NCI-H2227 (cell line): ENCODE data around the gene PTGES2.
A peak's percentile ranks its signal among the peaks of the same experiment; 100 is the strongest.

Source experiments
- DNase-seq: peaks from one replicate; lab custom pipeline; 2025; ENCODE audit not compliant: unreplicated experiment; lab: John Stamatoyannopoulos, UW

PTGES2 gene

DNA sequence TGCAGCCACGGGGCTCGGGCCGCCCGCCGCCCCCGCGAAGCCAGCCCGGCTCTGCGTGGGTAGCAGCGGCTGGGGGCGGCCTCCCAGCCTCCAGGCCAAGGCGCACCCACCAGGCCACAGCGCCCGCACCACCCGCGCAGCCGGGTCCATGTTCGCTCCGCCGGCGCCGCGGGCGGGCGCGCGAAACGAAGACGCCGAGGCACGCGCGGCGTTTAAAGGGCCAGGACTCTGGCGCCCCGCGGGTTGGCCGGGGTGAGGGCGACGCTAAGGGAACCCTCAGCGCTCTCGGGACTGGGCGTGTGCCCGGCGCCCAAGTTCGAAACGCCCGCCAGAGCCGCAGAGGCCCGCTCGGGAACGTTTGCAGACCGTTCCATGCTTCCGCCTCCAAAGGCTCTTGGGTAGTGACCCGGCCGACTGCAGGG is at the start of gene PTGES2:
PTGES2 (minus strand) TSS at position 162 of the 422 bp plus-strand sequence; CDS start at position 150, 12 bp downstream.
- DNase-seq = peak; percentile 86

DNA sequence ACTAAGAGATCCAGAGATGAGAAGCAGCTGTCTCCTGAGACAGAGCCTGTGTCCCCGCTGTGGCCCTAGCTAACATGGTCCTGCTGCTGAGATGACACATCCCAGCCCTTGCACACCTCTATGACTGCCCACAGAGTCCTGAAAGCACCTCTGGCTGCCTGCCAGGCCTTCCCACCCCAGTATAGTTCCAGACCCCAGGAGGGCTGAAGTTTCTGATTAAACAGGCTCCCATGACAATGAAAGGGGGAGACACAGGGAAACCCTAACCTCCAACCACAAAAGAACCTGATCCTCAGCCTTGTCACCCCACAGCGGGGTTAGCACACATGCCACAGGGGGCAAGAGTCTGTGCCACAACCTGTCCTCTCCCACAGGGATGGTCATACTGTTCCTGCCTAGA is 48.2 kb upstream of the PTGES2 start:
- no peak for DNase-seq

DNA sequence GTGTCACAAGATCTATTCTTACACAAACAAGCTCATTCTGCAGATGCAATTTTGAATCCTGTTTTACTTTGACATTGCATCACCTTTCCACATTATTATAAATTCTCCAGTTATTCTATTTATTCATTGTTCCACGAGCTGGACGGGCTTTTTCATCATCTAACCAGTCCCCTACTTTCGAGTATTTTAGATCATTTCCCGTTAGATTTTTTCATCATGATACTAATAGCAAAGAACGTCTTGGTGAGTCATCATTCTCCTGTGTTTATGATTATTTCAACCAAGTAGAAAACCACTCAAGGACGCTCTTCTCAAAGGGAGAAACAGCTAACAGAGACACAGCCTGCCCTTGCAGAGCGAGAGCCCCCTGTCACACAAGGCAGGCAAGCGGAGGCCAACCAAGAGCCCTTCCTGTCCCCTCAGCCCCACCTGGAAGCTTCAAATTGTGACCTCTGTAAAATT is 47.6 kb upstream of the PTGES2 start:
- DNase-seq = no peak

DNA sequence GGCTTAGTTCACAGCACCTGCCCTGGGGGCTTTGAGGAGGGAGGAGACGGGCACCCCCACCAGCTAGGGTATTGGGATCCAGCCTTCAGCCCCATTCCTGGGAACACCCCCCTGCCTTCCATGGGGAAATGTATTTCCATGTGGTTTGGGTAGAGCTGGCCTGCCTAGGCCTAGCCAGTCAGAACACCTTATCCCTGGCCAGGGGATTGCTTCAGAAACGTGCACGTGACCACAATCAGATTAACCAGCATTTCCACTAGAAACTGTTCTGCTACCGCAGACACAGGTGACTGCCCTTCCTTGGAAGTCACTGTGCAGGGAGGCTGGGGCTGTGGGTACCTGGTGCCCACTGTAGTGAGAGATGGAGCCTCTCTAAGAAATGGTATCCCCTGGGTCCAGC is 46.5 kb upstream of the PTGES2 start:
- DNase-seq = no peak

DNA sequence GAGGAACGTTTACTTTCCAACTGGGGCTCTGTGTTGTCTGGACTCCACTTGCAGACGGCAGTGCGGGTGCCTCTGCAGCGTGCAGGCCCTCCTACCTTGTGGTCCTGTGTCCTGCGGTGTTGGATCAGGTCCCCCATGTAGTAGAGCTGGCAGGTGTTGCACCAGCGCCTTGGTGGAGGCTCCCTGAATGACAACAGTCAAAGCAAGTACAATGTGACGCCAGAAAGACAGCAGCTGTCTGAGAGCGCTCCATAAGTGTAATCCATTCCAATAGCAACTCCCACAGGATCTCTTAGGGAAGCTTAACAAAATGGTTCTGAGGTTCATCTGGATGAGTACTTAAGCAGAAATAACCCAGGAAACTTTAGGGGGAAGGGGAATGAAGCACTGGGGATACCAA is 42.4 kb upstream of the PTGES2 start:
- no peak for DNase-seq

DNA sequence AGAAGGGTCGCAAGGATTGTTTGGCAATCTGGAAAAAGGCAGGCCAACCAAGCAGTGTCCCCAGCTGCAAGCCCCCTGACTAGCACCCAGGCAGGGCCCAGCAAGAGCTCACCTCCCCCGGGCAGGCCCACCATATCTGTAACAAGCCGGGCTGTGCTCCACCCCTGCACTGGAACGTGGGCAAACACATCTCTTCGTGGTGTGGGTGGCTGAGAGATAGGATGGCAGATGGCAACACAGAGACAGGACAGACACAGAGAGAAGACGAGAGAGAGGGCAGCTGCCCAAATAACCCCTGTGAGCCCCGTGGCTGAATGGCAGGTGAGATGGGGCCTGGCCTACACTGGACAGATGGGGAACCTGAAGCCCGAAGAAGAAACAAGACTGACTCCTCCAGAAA is 42.0 kb upstream of the PTGES2 start:
- no peak for DNase-seq

DNA sequence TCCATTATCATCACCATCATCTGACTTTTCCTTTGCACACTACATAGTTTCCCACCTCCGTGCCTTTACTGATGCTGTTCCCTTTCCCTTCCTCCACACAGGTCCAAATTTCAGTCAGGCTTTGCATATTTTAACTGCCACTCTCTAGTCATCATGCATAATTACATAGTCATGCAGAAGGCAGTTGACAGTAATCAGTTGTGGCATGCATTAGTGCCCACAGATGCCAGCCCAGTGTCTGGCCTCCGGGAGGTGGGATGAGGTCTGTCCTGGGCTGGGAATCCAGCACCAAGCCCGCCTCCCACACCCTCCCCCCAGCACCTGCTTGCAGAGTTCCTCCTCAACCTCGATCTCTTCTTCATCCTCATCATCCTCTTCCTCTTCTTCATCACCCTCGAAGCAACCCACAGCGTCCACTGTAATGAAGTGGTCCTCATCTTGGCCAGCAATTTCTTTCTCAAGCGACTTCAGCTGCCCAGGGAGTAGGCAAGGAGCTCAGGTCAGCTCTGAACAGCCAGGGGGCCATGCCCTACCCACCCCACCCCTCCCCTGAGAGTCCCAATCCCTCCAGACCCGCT is 41.3 kb upstream of the PTGES2 start:
- no peak for DNase-seq

DNA sequence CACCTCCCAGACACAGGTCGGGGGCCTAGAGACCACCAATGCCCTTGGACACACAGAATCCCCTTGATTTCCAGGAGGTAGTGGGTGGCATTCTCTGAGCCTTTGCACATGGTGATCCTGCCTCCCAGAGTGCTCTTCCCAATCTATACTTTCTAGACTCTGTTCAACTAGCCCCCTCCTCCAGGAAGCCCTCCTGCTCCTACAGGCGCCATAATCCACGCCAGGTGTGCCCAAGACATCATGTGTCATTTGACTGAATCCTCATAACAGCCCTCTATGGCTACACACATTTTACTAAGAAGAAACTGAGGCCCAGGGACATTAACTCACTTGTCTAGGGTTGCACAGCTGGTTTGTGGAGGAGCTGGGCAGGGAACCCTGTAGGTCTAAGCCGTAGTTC is 39.7 kb upstream of the PTGES2 start:
- no peak for DNase-seq

DNA sequence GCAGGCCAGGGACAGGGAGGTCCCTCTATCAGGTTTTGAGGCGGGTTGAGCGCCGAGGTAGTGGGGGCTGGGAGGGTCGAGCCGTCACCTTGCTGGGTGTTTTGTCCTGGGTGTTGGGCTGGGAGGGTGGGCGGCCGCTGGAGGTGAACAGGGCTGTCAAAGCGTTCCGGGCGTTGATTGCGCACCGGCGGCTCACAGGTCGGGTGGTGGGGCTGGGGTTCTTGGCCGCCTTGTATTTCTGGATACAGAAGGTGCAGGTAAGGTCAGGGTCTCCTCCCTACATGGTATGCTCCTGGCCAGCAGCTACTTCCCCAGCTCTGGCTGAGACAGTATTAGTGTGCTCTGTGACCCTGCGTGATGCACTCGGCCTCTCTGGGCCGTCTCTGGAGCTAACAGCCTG is 38.6 kb upstream of the PTGES2 start:
- DNase-seq = no peak

DNA sequence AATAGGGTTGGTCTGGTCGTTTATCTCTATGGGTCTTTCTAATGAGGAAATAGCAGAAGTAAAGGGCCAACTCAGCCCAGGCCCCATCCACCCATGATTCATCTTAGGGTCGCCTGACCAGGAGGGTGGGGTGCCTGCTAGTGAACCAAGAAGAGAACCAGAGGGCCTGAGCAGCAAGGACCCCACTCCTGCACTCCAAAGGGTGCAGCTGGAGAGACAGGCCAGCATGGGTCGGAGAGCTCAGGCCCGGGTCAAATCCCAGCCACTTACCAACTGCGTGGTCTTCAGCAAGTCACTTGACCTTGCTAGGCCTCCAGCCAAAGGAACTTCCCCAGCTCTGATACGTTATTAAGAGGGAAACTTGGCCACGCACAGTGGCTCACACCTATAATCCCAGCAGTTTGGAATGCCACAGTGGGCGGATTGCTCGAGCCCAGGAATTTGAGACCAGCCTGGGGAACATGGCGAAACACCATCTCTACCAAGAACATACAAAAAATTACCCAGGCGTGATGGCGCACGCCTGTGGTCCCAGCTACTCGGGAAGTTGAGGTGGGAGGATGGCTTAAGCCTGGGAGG is 36.9 kb upstream of the PTGES2 start:
- no peak for DNase-seq

DNA sequence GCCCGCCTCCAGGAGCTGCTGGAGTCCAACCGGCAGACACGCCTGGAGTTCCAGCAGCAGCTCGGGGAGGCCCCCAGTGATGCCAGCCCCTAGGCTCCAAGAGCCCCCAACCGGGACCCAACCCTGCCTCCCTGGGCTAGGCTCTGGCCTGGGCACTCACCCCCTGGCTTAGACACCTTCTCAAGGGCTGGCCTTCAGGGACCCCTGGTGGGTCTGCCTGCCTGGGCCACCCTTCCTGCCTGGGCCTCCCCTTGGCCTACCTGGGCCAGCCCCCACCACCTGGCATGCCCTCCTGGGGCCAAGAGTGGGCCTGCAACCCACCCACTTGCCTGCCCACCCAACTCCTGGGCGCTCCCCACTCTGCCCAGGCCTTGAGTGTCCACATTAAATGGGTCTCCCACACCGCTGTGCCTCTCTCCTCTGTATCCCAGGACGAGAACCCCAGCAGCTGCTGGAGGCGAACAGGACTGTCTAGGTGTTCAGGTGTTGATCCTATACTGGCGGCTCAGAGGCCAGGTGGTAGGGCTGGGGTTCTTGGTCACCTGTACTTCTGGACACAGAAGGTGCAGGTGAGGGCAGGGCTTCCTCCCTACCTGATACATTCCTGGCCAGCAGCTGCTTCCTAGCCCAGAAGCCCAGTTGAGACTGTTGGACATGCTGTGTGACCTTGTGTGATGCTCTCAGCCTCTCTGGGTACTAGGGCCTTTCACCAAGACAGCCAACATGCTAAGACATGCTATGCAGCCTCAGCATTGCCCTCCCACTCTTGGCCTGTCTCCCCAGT is 36.2 kb upstream of the PTGES2 start:
- no peak for DNase-seq

DNA sequence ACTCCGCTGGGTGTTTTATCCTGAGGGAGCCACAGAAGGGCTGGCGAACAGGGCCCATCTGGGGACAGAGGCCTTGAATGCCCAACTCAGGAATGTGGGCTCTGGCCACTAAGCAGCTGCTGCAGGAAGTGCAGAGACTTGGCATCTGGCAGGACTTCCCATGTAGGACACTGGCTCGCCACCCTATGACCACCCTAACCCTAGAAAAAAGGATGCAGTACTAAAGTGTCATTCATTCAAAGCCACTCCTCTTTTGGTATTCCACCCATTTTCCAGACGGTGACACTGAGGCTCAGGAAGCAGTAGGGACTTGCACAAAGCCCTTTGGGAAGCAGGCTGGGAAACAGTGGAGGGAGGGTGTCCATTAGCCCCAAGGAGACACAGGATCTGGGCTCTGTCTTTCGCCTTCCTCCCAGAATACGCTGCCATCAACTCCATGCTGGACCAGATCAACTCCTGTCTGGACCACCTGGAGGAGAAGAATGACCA is 35.5 kb upstream of the PTGES2 start:
- no peak for DNase-seq

DNA sequence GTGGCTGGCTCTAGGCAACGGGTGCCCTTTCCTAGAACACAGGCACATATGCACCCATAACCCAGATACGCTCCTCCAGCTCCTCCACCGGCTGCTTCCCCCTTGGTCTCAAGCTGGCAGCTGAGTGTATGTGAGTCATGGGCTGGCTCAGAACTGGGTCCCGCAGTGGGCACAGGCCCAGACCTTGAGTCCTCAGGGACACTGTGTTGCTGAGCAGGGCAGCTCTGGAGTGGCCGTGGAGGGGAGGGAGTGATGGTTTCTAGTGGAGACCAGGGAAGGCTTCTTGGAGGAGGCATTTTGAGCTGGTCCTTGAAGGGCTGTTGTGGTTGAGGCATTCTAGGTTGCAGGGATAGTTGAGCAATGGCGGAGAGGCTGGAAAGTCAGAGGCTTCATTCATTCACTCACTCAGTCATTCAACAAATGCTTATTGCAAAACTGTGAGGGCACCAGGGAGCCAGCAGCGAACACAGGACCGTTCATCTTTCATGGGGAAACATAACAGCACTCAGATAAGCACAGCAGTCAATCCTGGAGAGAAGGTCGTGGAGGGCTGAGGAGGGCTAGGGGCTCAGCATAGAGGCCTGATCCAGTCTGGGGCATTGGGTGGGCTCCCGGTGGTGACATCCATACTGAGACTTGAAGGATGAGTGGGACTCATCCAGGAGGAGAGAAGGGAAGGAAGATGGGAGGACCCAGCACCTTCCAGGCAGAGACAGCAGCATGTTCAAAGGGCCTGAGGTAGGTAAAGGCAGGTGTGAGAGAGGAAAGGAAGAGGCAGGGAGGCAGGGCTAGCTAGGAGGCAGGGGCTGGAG is 34.9 kb upstream of the PTGES2 start:
- no peak for DNase-seq

DNA sequence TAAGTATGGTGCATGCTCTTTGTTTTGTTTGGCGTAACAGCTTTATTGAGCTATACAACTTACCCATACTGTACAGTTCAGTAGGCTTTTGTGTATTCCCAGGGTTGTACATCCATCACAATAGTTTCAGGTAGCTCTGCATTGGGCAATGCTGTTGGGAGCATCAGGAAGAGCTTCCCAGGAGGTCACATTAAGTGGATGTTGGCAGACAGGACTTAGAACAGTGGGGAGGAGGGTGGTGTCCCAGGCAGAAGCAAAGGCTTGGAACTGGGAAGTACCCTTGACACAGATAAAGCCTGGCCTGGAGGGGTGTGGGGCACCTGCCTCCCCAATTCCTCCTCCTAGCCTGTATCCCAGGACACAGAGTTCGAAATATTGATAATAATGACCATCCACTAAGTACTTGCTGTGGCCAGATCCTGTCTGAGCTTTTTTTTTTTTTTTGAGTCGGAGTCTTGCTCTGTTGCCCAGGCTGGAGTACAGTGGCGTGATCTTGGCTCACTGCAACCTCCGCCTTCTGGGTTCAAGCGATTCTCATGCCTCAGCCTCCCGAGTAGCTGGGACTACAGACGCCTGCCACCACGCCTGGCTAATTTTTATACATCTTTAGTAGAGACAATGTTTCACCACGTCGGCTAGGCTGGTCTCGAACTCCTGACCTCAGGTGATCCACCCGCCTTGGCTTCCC is 33.8 kb upstream of the PTGES2 start:
- DNase-seq = no peak

DNA sequence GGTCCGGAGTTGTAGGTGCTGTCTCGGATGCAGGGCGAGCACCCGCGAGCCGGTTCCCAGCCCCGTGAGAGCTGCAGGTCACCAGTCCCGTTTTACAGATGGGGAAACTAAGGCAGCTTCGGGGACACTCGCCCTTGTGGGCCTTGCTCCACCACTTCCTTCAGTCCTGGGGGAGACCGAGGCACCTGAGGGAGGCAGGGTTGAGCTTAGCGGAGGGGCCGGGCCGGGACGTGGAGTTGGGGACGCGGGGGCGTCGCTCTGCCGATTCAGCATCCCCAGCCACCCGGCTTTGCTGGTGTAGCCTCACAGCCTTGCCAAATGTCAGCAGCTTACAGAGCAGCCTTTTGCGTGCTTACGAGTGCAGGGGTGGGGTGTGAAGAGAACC is 33.1 kb upstream of the PTGES2 start:
- peak; percentile 27 for DNase-seq

DNA sequence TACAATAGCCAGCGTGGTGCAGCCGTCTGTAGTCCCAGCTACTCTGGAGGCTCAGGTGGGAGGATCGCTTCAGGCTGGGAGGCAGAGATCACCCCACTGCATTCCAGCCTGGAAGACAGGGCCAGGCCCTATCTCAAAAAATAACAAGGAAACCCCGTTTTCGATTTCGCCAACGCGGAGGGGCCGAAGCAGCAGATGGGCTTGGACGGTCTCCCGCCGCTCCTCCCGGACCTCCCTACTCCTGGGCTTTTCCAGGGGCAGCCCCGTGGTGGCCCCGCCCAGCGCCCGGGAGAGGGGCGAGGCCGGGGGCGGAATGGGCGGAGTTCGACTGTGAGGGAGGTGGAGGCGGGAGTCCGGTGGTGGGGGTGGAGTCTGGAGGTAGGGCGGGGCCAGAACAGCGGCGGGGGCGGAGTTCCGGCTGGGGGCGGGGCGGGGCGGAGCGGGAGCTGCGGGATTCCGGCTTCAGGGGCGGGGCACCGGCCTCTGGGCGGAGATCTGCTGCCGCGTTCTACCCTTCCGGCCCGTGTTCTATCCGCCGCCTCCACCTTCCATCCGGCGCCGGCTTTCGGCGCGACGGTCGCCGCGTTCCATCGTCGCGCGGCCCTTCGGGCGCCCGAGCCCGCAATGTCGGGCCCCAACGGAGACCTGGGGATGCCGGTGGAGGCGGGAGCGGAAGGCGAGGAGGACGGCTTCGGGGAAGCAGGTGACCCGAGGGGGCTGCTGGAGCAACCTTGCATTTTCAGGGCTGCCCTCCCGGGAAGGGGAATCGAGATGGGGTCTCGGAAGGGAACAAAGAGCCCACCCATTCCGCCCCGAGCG is 32.5 kb upstream of the PTGES2 start, which contains the start of gene BBLN:
BBLN (plus strand) TSS at position 482 of the 819 bp plus-strand sequence; CDS start at position 625, 143 bp downstream.
- DNase-seq = peak; percentile 94

DNA sequence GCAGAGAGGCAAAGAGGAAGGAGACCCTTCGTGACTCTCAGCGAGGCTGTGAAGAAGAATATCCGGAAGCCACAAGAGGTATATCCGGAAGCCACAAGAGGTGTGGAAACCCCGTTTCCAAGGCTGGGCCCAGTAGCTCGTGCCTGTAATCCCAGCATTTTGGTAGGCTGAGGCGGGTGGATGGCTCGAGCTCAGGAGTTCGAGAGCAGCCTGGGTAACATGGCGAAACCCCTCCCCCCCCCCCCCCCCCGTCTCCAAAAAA is 31.9 kb upstream of the PTGES2 start:
- peak; percentile 64 for DNase-seq

DNA sequence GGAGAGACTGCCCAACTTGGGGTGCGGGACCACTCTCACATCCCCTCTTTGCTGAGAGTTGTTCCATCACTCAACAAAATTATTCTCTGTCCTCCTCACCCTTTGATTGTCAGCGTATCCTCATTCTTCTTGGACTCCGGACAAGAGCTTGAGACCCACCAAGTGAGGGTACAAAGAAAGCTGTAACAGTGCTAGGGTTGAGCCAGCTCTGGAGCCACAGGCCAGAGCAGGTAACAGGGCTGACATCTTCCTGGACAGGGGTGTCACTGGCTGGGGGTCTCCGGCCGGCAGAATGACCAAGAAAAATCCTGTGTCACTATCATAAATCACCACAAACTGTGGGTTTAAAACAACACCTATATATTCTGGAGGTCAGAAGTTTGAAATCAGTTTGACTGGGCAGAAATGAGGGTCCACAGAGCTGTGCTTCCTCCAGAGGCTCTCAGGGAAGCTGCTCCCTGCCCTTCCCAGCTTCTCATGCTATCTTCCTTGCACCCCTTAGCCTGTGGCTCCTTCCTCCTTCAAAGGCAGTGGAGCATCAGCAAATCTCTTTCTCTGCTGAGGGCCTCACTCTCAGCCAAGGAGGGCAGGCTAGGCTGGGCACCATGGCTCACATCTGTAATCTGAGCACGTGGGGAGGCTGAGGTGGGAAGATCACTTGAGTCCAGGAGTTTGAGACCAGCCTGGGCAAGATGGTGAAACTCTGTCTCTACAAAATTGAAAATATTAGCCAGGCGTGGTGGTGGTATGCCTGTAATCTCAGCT is 28.4 kb upstream of the PTGES2 start:
- DNase-seq = no peak

DNA sequence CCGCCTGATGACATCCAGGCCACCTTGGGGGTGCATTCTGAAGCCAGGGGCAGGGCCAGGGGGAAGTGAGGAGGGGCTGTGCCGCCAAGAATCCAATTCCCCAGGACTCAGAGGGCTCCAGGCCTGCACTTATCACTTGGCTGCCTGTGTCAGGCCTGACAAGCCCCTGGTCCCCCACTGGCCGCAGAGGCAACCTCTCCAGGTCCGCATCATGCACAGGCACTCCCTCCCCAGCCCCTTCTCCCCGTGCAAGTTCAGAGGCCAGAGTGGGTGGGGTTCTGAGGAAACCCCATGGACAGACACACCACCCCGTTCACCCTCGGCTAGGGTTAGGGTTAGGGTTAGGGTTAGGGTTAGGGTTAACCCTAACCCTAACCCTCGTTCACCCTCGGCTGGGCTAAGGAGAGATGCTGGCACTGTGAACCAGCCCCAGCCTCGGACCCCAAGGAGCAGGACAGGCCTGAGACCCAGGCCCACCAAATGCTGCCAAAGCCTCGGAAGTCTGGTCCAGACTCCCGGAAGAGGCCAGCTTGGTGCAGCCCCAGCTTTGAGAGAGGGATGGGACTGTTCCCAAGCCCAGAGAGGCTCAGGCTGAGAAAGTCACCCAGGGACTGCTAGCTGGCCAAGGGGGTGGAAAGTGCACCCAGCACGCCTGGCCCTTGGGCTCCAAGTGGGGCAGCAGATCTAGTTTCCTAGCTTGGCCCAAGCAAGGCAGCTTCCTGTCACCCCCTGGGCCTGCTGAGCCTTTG is 26.6 kb upstream of the PTGES2 start:
- no peak for DNase-seq
